CD4-positive, alpha-beta T cell treated with Interleukin-21 for 1 hour (primary cell): ENCODE measurements around the gene PRM1.

Experiments
- DNase-seq: peaks from one replicate; pipeline ENCODE4 v3.0.0-alpha.2; 2020

The PRM1 gene

GRCh38 chr16:11232852-11233726 is 48.0 kb downstream of the PRM1 start:
- peak; percentile 95 for DNase-seq

- no peak for DNase-seq
These were observed 48.8 kb downstream of the PRM1 start for GRCh38 chr16:11232302-11232851.

GRCh38 chr16:11231367-11231970 is 49.7 kb downstream of the PRM1 start:
- DNase-seq, result no peak
